GM06990 (cell line): ENCODE data around the gene TMCC1.

Experiments used
- DNase-seq: peaks from one replicate; pipeline ENCODE4 v3.0.0-alpha.2; 2011; ENCODE audit not compliant: insufficient read length; ENCODE audit errors: extremely low read depth
- H3K27me3 ChIP-seq: replicated peaks from 2 replicates; pipeline ENCODE4 v1.6.0; 2011; ENCODE audit warnings: low read length; ENCODE audit not compliant: control insufficient read depth, insufficient read depth
- H3K36me3 ChIP-seq: 2 replicates; pipeline ENCODE4 v1.5.1; 2011; ENCODE audit warnings: low read length; ENCODE audit not compliant: control insufficient read depth, insufficient read depth
- H3K4me3 ChIP-seq: replicated peaks from 2 replicates; pipeline ENCODE4 v1.5.1; 2011; ENCODE audit warnings: low read depth, mild to moderate bottlenecking, control low read depth, low read length
- TF ChIP-seq, protein P1 (sequence below): IDR thresholded peaks from 2 replicates; pipeline ENCODE4 v1.5.1; 2011; ENCODE audit warnings: low read length, control low read depth, mild to moderate bottlenecking, inconsistent platforms; ENCODE audit not compliant: insufficient read depth, poor library complexity, severe bottlenecking

Gene TMCC1

DNA sequence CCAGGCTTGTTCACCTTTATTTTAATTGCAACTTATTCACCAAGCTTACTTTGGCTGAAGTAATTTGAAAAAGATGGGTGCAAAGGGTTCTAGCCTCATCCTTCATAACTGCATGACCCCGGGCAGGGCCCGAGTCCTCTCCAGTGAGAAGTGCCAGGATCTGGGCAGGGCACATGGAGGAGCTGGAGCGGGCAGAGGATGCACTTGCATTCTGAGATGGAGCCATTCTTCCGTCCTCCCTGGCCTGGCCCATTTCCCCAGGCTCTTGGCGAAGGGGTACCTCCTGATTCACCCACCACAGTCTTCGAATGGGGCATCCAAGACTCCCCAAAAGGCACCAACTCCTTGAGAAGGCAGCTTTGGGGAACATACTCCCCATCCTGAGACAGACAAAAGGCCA, 264.5 kb downstream of the TMCC1 start:
- TF ChIP-seq, protein P1, sequence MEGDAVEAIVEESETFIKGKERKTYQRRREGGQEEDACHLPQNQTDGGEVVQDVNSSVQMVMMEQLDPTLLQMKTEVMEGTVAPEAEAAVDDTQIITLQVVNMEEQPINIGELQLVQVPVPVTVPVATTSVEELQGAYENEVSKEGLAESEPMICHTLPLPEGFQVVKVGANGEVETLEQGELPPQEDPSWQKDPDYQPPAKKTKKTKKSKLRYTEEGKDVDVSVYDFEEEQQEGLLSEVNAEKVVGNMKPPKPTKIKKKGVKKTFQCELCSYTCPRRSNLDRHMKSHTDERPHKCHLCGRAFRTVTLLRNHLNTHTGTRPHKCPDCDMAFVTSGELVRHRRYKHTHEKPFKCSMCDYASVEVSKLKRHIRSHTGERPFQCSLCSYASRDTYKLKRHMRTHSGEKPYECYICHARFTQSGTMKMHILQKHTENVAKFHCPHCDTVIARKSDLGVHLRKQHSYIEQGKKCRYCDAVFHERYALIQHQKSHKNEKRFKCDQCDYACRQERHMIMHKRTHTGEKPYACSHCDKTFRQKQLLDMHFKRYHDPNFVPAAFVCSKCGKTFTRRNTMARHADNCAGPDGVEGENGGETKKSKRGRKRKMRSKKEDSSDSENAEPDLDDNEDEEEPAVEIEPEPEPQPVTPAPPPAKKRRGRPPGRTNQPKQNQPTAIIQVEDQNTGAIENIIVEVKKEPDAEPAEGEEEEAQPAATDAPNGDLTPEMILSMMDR, result no peak
- H3K4me3 ChIP-seq, result no peak overlapping the region
- H3K36me3 ChIP-seq, result no peaks in the 10 kb centered on the region
- no peaks in the 10 kb centered on the region for H3K27me3 ChIP-seq
- DNase-seq, result no peak

DNA sequence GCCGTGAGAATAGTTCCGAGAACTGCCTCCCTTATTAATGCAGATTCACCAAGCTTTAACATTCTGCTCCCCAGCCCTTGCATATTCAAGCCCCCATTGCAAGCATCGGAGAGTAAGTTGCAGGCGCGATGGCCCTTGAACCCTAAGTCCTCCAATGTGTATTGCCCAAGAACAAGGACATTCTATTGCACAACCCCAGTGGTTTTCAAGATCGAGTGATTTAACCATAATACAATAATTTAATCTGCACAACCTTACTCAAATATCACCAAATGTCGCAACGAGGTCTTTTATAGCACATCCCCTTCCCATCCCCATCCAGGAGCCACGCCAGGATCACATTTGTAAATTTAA, 265.4 kb downstream of the TMCC1 start:
- no peak for DNase-seq
- H3K27me3 ChIP-seq, result no peaks in the 10 kb centered on the region
- TF ChIP-seq, protein P1, result no peak
- H3K36me3 ChIP-seq, result no peaks in the 10 kb centered on the region
- no peak overlapping the region; the same call in 1 of the 2 replicates for H3K4me3 ChIP-seq

DNA sequence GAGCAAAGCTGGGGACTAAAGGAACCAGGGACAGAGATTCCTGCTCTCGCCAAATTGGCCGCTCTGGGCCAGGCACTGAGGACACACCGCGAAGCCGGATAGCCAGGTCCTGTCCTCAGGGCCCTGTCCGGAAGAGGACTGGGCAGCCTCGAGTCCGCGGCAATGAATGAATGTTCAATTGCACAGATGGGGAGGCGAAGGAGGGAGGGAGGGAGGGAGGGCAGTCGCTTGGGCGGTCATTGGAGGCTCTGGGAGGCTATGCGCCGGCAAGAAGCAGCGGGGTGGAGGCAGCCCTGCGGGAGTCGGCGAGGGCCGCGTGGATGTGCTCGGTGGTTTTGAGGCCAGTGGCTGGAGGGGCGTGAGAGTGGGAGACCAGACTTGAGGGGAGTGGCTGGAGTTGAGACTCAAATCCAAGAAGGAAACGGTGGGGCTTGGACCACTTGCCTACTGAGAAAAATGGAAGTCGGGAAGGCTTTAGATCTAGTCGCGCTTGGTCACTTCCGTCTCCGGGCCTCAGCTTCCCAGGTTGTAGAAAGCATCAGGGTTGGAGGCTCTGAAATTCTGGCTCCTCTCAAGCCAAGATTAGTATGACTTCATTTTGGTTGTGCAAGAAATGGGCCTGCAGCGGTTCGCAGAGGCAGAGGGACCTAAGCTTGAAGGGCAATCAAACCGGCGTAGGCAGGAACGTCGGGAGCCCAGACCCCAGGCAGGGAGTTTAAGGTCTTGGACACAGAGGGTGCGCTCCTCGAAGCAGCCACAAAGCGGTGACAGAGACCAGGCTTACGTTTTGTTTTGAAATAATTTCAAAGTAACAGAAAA, 266.0 kb downstream of the TMCC1 start:
- H3K27me3 ChIP-seq, result no peaks in the 10 kb centered on the region
- TF ChIP-seq, protein P1, result peak; percentile 77
- peak; percentile 66 for DNase-seq
- H3K4me3 ChIP-seq, result peak overlapping the region; percentile 75
- no peaks in the 10 kb centered on the region for H3K36me3 ChIP-seq

DNA sequence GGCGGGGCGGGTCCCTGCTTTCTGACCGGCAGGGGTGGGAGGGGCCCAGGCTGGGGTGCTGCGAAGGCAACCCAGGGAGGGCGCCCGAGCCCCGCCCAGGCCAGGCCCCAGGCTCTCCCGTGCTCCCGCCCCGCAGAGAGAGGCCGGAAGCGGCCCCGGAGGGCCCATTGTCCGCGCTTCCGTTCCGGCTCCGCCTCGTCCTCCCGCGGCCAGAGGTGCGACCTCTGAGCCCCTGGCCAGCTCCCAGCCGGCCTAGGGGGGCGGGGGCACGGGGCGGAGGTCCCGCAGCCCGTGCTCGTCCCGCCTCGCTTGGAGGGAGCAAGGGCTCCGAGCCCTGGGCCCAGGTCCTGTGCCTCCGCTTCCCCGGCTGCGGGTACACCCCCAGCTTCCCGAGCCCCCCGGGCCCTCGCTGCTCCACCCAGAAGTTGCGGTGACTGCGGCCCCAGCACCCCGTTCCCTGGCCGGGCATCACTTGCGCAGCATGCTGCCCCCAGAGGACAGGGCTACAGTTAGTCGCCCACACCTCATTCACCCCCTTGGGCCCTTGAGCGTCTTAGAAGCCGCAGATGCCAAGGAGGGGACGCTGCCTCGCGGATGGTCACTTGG, 266.7 kb downstream of the TMCC1 start:
- TF ChIP-seq, protein P1, result no peak
- Histone ChIP-seq H3K4me3 (peak overlapping the region; percentile 75), H3K36me3 (no peaks in the 10 kb centered on the region), H3K27me3 (no peaks in the 10 kb centered on the region)
- peak; percentile 89 for DNase-seq

DNA sequence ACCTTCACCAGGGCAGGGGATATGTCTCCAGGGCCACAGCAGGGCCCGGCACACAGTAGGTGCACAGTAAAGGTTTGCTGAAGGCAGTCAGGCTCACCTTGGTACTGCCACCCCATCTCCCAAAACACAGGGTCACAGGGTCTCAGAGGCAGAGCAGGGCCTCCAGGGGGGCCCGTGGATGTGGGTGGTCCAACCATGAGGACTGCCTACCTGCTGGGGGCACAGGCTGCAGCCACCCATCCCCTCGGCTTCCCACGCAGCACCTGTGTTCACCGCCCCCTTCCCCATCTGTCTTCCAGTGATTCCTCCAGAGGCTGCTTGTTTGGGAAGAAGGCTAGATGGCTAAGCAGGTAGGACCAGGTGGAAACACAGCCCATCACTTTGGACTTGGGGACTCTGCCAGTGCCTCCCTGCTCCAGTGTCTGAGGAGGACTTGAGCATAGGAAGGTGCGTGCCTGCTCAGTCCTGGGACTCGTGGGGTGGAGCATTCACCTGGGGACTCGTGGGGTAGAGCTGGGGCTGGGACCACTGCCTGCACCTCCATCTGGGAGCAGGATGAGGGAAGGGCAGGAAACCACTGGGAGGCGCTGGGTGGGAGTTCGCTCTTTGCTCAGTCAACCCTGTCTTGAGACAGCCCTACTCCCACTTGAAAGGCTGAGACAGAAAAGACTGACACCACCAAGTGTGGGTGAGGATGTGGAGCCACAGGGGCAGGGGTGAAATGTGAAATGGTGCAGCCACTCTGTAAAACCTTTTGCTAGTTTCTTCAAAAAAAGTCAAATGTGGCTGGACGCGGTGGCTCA, 268.2 kb downstream of the TMCC1 start:
- TF ChIP-seq, protein P1, result no peak
- H3K4me3 ChIP-seq, result no peak overlapping the region
- no peak for DNase-seq
- no peaks in the 10 kb centered on the region for H3K27me3 ChIP-seq
- H3K36me3 ChIP-seq, result no peaks in the 10 kb centered on the region
